IMR-90 (cell line): ENCODE results near the gene SPG11. TPM values are rescaled to one million over a fixed set of nuclear protein-coding genes. Genes with fewer than 3 reads are reported as not detected.

Source experiments
- ATAC-seq: fragments of 200-7000 bp; cut with Tn5 transposase; 2 replicates; pipeline ENCODE4 v1.9.1; 2020; ENCODE audit warnings: low read depth, mild to moderate bottlenecking, moderate library complexity
- BruUV-seq: library from RNA; stranded (reverse); fragments of 400-500 nt; replicated peaks from 2 replicates; lab custom pipeline; 2021; lab: Mats Ljungman, UMichigan
- CTCF ChIA-PET: fragments of 300-600 bp; formaldehyde crosslinking; extraction: SDS; loops from one replicate; lab custom pipeline; 2021; ENCODE audit warnings: antibody characterized with exemption; lab: Yijun Ruan, JAX
- POLR2A ChIA-PET: fragments of 300-600 bp; sonication (Branson Sonifier 250); formaldehyde crosslinking; loops from one replicate; lab custom pipeline; 2022; ENCODE audit warnings: antibody characterized with exemption; ENCODE audit not compliant: unreplicated experiment; lab: Charles Lee
- DNase-seq: peaks from one replicate; pipeline ENCODE4 v3.0.0; 2013
- H2AFZ ChIP-seq: replicated peaks from 2 replicates; pipeline ENCODE3; 2013; ENCODE audit warnings: low read length, mild to moderate bottlenecking; ENCODE audit not compliant: poor library complexity
- H2AK5ac ChIP-seq: 2 replicates; pipeline ENCODE4 v1.6.1; 2013; ENCODE audit warnings: low read depth, low read length, inconsistent platforms
- H2AK9ac ChIP-seq: replicated peaks from 2 replicates; pipeline ENCODE3; 2013; ENCODE audit warnings: mild to moderate bottlenecking, low read depth, low read length, moderate library complexity; ENCODE audit not compliant: poor library complexity
- H2BK120ac ChIP-seq: 2 replicates; pipeline ENCODE4 v1.6.1; 2013; ENCODE audit warnings: low read depth, low read length, inconsistent platforms
- H2BK15ac ChIP-seq: 3 replicates; pipeline ENCODE4 v1.6.1; 2013; ENCODE audit warnings: low read depth, low read length, inconsistent platforms
- H2BK20ac ChIP-seq: 2 replicates; pipeline ENCODE4 v1.6.1; 2013; ENCODE audit warnings: low read depth, mild to moderate bottlenecking, inconsistent platforms, low read length, moderate library complexity
- H2BK5ac ChIP-seq: 2 replicates; pipeline ENCODE4 v1.6.1; 2013; ENCODE audit warnings: mild to moderate bottlenecking, low read depth, low read length, inconsistent platforms; ENCODE audit not compliant: poor library complexity, severe bottlenecking
- H3K14ac ChIP-seq: replicated peaks from 2 replicates; pipeline ENCODE4 v1.6.1; 2013; ENCODE audit warnings: low read depth, low read length, inconsistent platforms
- H3K18ac ChIP-seq: 2 replicates; pipeline ENCODE4 v1.6.1; 2013; ENCODE audit warnings: low read depth, low read length, control low read depth
- H3K23ac ChIP-seq: 2 replicates; pipeline ENCODE4 v1.6.1; 2013; ENCODE audit warnings: low read depth, low read length, inconsistent platforms
- H3K27ac ChIP-seq: 2 replicates; pipeline ENCODE4 v1.5.1; 2013; ENCODE audit warnings: mild to moderate bottlenecking, control low read depth, low read length; ENCODE audit not compliant: insufficient read depth
- H3K27me3 ChIP-seq: 2 replicates; pipeline ENCODE4 v1.6.1; 2013; ENCODE audit warnings: low read length; ENCODE audit not compliant: control insufficient read depth, insufficient read depth
- H3K36me3 ChIP-seq: 2 replicates; pipeline ENCODE4 v1.6.1; 2013; ENCODE audit warnings: low read length, mixed read lengths; ENCODE audit not compliant: control insufficient read depth, insufficient read depth
- H3K4ac ChIP-seq: 2 replicates; pipeline ENCODE4 v1.6.1; 2013; ENCODE audit warnings: low read depth, low read length, inconsistent platforms
- H3K4me1 ChIP-seq: 2 replicates; pipeline ENCODE4 v1.6.1; 2013; ENCODE audit warnings: low read length, mixed read lengths; ENCODE audit not compliant: control insufficient read depth, insufficient read depth
- H3K4me2 ChIP-seq: 2 replicates; pipeline ENCODE4 v1.6.1; 2013; ENCODE audit warnings: low read depth, mild to moderate bottlenecking, control low read depth, low read length, moderate library complexity
- H3K4me3 ChIP-seq: 2 replicates; pipeline ENCODE4 v1.5.1; 2013; ENCODE audit warnings: low read depth, mild to moderate bottlenecking, control low read depth, low read length, moderate library complexity; ENCODE audit not compliant: insufficient read depth
- H3K56ac ChIP-seq: 2 replicates; pipeline ENCODE4 v1.6.1; 2013; ENCODE audit warnings: low read length, inconsistent platforms; ENCODE audit not compliant: insufficient read depth; ENCODE audit errors: extremely low read depth
- H3K79me1 ChIP-seq, 2 experiments: 2 replicates each; pipeline ENCODE4 v1.6.1; 2013; ENCODE audit warnings: low read length in 2 of 2, inconsistent platforms in 1 of 2, low read depth in 1 of 2
- H3K9ac ChIP-seq: 2 replicates; pipeline ENCODE4 v1.6.1; 2013; ENCODE audit warnings: low read depth, low read length, control low read depth
- H3K9me1 ChIP-seq: 2 replicates; pipeline ENCODE4 v1.6.1; 2013; ENCODE audit warnings: low read length, inconsistent platforms; ENCODE audit not compliant: insufficient read depth
- H3K9me3 ChIP-seq: 2 replicates; pipeline ENCODE4 v1.6.1; 2013; ENCODE audit warnings: low read length; ENCODE audit not compliant: control insufficient read depth, insufficient read depth
- H4K20me1 ChIP-seq: 2 replicates; pipeline ENCODE4 v1.6.1; 2013; ENCODE audit warnings: low read length, inconsistent platforms; ENCODE audit not compliant: insufficient read depth
- H4K5ac ChIP-seq: 2 replicates; pipeline ENCODE4 v1.6.1; 2013; ENCODE audit warnings: mild to moderate bottlenecking, low read depth, low read length, control low read depth
- H4K8ac ChIP-seq, 2 experiments: 2 replicates each; pipeline ENCODE4 v1.6.1; 2013; ENCODE audit warnings: low read depth in 2 of 2, low read length in 2 of 2, control low read depth in 1 of 2, inconsistent platforms in 1 of 2
- H4K91ac ChIP-seq: 2 replicates; pipeline ENCODE4 v1.6.1; 2013; ENCODE audit warnings: low read depth, low read length, inconsistent platforms; ENCODE audit not compliant: insufficient read depth
- BHLHE40 ChIP-seq: fragments of 150-350 bp; IDR thresholded peaks from 2 replicates; pipeline ENCODE4 v1.6.1; 2016; ENCODE audit warnings: mild to moderate bottlenecking, low read depth, low read length
- CEBPB ChIP-seq: IDR thresholded peaks from 2 replicates; pipeline ENCODE4 v1.6.1; 2012; ENCODE audit warnings: low read depth, low read length, improper control_type of control experiment
- CHD1 ChIP-seq: IDR thresholded peaks from 2 replicates; pipeline ENCODE4 v1.6.1; 2012; ENCODE audit warnings: low read depth, low read length, improper control_type of control experiment
- FOS ChIP-seq: fragments of 150-350 bp; IDR thresholded peaks from 2 replicates; pipeline ENCODE4 v1.6.1; 2016; ENCODE audit warnings: low read depth, low read length
- MAFK ChIP-seq: IDR thresholded peaks from 2 replicates; pipeline ENCODE4 v1.6.1; 2012; ENCODE audit warnings: low read depth, low read length, improper control_type of control experiment
- MAZ ChIP-seq: IDR thresholded peaks from 2 replicates; pipeline ENCODE4 v1.6.1; 2012; ENCODE audit warnings: low read depth, mild to moderate bottlenecking, low read length, improper control_type of control experiment, moderate library complexity, borderline replicate concordance
- MXI1 ChIP-seq: IDR thresholded peaks from 2 replicates; pipeline ENCODE4 v1.6.1; 2012; ENCODE audit warnings: low read depth, mild to moderate bottlenecking, low read length, moderate library complexity, borderline replicate concordance
- NFE2L2 ChIP-seq: fragments of 150-350 bp; IDR thresholded peaks from 2 replicates; pipeline ENCODE4 v1.6.1; 2016; ENCODE audit warnings: low read depth, mild to moderate bottlenecking, low read length
- POLR2A ChIP-seq: IDR thresholded peaks from 2 replicates; pipeline ENCODE4 v1.6.1; 2012; ENCODE audit warnings: mild to moderate bottlenecking, low read depth, low read length
- RAD21 ChIP-seq: IDR thresholded peaks from 2 replicates; pipeline ENCODE4 v1.6.1; 2012; ENCODE audit warnings: low read length, improper control_type of control experiment
- RCOR1 ChIP-seq: IDR thresholded peaks from 2 replicates; pipeline ENCODE4 v1.6.1; 2012; ENCODE audit warnings: mild to moderate bottlenecking, low read length, improper control_type of control experiment; ENCODE audit not compliant: insufficient replicate concordance
- RFX5 ChIP-seq: IDR thresholded peaks from 2 replicates; pipeline ENCODE4 v1.8.0; 2012; ENCODE audit warnings: low read depth, mild to moderate bottlenecking, low read length, moderate library complexity
- SMC3 ChIP-seq: fragments of 150-350 bp; IDR thresholded peaks from 2 replicates; pipeline ENCODE4 v1.6.1; 2016; ENCODE audit warnings: low read depth, mild to moderate bottlenecking, antibody characterized with exemption, low read length, moderate library complexity
- WGBS, 2 experiments: methylation state at CpG; one replicate each; pipeline versions ENCODE4 v1.1.5 to v1.1.7; 2013; ENCODE audit warnings: missing lambda C conversion rate in 2 of 2; ENCODE audit not compliant: insufficient read length in 1 of 2; ENCODE audit errors: extremely low coverage in 2 of 2; 5-methylcytosine and 5-hydroxymethylcytosine counted together
- dilution Hi-C: fragments of 300-500 bp; cut with HindIII; formaldehyde crosslinking; loops from one replicate; pipeline ENCODE4 v1.14.3; 2018; ENCODE audit warnings: low sequenced_read_pairs; ENCODE audit not compliant: unreplicated experiment
- in situ Hi-C: fragments of 300-500 bp; cut with MboI; formaldehyde crosslinking; loops from 3 replicates; pipeline ENCODE4 v1.14.3; 2019; ENCODE audit warnings: low sequenced_read_pairs, inconsistent platforms, mixed read lengths
- intact Hi-C: fragments of 100-400 bp; cut with micrococcal nuclease; formaldehyde crosslinking; loops from 2 replicates; pipeline ENCODE4 v1.10.0; 2022
- polyA plus RNA-seq, 3 experiments: library from polyadenylated mRNA; depleted of rRNA; stranded (reverse); fragments of >200 nt; gene quantifications; 2 replicates each; pipeline ENCODE4 v1.2.3, GENCODE V29; 2012; ENCODE audit warnings: low replicate concordance in 1 of 3
- total RNA-seq: library from RNA; depleted of rRNA; stranded (reverse); fragments of >200 nt; gene quantifications from 2 replicates; pipeline ENCODE4 v1.2.3, GENCODE V29; 2012
- TF ChIP-seq, protein P1 (sequence below): conservative IDR thresholded peaks from 2 replicates; pipeline ENCODE4 v1.5.1; 2012; ENCODE audit warnings: mild to moderate bottlenecking, low read depth, low read length, improper control_type of control experiment
- TF ChIP-seq, protein P2 (sequence below): fragments of 150-350 bp; IDR thresholded peaks from 2 replicates; pipeline ENCODE4 v1.6.1; 2017; ENCODE audit warnings: mild to moderate bottlenecking, antibody characterized with exemption, low read length, low read depth
- TF ChIP-seq, protein P3 (sequence below): fragments of 150-350 bp; IDR thresholded peaks from 2 replicates; pipeline ENCODE4 v1.6.1; 2016; ENCODE audit warnings: low read depth, mild to moderate bottlenecking, low read length, moderate library complexity, borderline replicate concordance

The SPG11 gene
- total and polyA plus RNA-seq, 2 of the 4 experiments (the other 2 are of a cell fraction) = 30.8 to 32.6 TPM

DNA sequence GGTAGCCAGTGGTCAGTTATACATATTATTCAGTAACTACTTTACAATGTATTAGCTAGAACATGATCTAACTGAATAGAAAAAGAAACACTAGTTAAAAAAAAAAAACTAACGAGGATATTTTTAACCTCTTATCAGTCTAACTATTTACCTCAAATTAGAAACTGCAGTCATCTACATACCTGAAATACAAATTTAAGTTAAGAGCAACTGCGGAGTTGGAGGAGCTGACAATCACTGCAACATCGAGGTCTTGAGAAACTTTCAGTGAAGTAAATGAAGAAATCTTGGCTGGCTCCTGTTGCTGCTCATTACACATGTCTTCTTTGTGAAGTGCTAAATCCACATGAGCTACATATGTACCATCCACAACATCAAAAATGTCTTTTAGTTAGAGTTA lies 6.5 kb downstream of the SPG11 start:
- no peak overlapping the region for H3K14ac ChIP-seq
- no TSS peak for BruUV-seq
- H3K4ac ChIP-seq = no peak overlapping the region
- CTCF ChIA-PET = no interaction called here
- no peak overlapping the region for H2BK15ac ChIP-seq
- no peak overlapping the region for H2BK120ac ChIP-seq
- in situ Hi-C loops = no loop called here
- no peaks in the 10 kb centered on the region for H4K20me1 ChIP-seq
- no peaks in the 10 kb centered on the region for H3K9me3 ChIP-seq
- no CpG with 5 or more reads among the region's 3 CpGs for WGBS, 2 experiments
- no peak overlapping the region for H2BK20ac ChIP-seq
- dilution Hi-C loops = no loop called here
- DNase-seq = no peak
- peaks cover 11 to 15% of the 10 kb centered on the region in 2 experiments; a peak in 3 of 4 replicates for H3K79me1 ChIP-seq
- H3K4me3 ChIP-seq = no peak overlapping the region
- H3K36me3 ChIP-seq = peaks cover 13% of the 10 kb centered on the region
- H3K4me2 ChIP-seq = no peak overlapping the region
- no peak for ATAC-seq
- no peak overlapping the region for H4K5ac ChIP-seq
- H4K91ac ChIP-seq = no peak overlapping the region
- no peak overlapping the region for H4K8ac ChIP-seq
- intact Hi-C loops = no loop called here
- no peak overlapping the region for H3K9ac ChIP-seq
- H3K4me1 ChIP-seq = no peaks in the 10 kb centered on the region
- no peak overlapping the region for H3K27ac ChIP-seq
- no peak overlapping the region for H3K56ac ChIP-seq
- no peaks in the 10 kb centered on the region for H3K27me3 ChIP-seq
- no peak overlapping the region for H2AK5ac ChIP-seq
- no peak overlapping the region for H2BK5ac ChIP-seq
- no peaks in the 10 kb centered on the region for H3K9me1 ChIP-seq
- no peak overlapping the region for H2AFZ ChIP-seq
- no peak overlapping the region for H3K23ac ChIP-seq
- H3K18ac ChIP-seq = no peak overlapping the region
- TF ChIP-seq NFE2L2 (no peak), RFX5 (no peak), CEBPB (no peak), RCOR1 (no peak), MXI1 (no peak), MAZ (no peak), SMC3 (no peak), POLR2A (no peak), MAFK (no peak), RAD21 (no peak), CHD1 (no peak), BHLHE40 (no peak), FOS (no peak)
- TF ChIP-seq, protein P1, sequence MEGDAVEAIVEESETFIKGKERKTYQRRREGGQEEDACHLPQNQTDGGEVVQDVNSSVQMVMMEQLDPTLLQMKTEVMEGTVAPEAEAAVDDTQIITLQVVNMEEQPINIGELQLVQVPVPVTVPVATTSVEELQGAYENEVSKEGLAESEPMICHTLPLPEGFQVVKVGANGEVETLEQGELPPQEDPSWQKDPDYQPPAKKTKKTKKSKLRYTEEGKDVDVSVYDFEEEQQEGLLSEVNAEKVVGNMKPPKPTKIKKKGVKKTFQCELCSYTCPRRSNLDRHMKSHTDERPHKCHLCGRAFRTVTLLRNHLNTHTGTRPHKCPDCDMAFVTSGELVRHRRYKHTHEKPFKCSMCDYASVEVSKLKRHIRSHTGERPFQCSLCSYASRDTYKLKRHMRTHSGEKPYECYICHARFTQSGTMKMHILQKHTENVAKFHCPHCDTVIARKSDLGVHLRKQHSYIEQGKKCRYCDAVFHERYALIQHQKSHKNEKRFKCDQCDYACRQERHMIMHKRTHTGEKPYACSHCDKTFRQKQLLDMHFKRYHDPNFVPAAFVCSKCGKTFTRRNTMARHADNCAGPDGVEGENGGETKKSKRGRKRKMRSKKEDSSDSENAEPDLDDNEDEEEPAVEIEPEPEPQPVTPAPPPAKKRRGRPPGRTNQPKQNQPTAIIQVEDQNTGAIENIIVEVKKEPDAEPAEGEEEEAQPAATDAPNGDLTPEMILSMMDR = no peak
- TF ChIP-seq, protein P2, sequence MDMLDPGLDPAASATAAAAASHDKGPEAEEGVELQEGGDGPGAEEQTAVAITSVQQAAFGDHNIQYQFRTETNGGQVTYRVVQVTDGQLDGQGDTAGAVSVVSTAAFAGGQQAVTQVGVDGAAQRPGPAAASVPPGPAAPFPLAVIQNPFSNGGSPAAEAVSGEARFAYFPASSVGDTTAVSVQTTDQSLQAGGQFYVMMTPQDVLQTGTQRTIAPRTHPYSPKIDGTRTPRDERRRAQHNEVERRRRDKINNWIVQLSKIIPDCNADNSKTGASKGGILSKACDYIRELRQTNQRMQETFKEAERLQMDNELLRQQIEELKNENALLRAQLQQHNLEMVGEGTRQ = no peak
- TF ChIP-seq, protein P3, sequence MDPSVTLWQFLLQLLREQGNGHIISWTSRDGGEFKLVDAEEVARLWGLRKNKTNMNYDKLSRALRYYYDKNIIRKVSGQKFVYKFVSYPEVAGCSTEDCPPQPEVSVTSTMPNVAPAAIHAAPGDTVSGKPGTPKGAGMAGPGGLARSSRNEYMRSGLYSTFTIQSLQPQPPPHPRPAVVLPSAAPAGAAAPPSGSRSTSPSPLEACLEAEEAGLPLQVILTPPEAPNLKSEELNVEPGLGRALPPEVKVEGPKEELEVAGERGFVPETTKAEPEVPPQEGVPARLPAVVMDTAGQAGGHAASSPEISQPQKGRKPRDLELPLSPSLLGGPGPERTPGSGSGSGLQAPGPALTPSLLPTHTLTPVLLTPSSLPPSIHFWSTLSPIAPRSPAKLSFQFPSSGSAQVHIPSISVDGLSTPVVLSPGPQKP = no peak
- H2AK9ac ChIP-seq = no peak overlapping the region
- POLR2A ChIA-PET = interaction anchor here (0.6 kb wide), 1 partner anchor 14 kb away, joined by 8 read pairs; no protein-coding TSS in a partner anchor
